Ishikawa (cell line): ENCODE results near the gene SNURF.

Experiments used
- CEBPB ChIP-seq: IDR thresholded peaks from 2 replicates; pipeline ENCODE4 v1.6.1; 2012
- MAX ChIP-seq: IDR thresholded peaks from 2 replicates; pipeline ENCODE4 v1.6.1; 2012
- REST ChIP-seq: IDR thresholded peaks from 2 replicates; pipeline ENCODE4 v1.6.1; 2012; ENCODE audit warnings: low read depth, mild to moderate bottlenecking
- TAF1 ChIP-seq: IDR thresholded peaks from 2 replicates; pipeline ENCODE4 v1.6.1; 2012; ENCODE audit warnings: low read depth, mild to moderate bottlenecking
- USF1 ChIP-seq: IDR thresholded peaks from 2 replicates; pipeline ENCODE4 v1.6.1; 2012

GRCh38 chr15:24940236-24940635, 14.6 kb upstream of the SNURF start:
- TF ChIP-seq MAX (no peak), CEBPB (no peak), TAF1 (no peak), USF1 (no peak), REST (no peak)
